Activated CD8-positive, alpha-beta T cell treated with anti-CD3 and anti-CD28 coated beads for 36 hours (primary cell): ENCODE measurements around the gene PCGF1. TPM values are rescaled to one million over a fixed set of nuclear protein-coding genes. Genes with fewer than 3 reads are reported as not detected.
"Not testable (repeated sequence)": the region's sequence is repeated elsewhere in the genome, so short reads cannot be mapped to it uniquely, and the experiment has no call there.

ENCODE experiments used
- ATAC-seq: fragments of 200-7000 bp; cut with Tn5 transposase; one replicate; pipeline ENCODE4 v1.10.0; 2021; ENCODE audit warnings: mild to moderate bottlenecking, moderate library complexity
- CTCF ChIA-PET: fragments of 350-600 bp; sonication (Branson Sonifier 250); formaldehyde crosslinking; loops from one replicate; lab custom pipeline; 2021; ENCODE audit warnings: antibody characterized with exemption; lab: Charles Lee
- POLR2A ChIA-PET: fragments of 350-600 bp; sonication (Branson Sonifier 250); formaldehyde crosslinking; loops from one replicate; lab custom pipeline; 2021; ENCODE audit warnings: antibody characterized with exemption; lab: Charles Lee
- DNase-seq: peaks from one replicate; pipeline ENCODE4 v3.0.0-alpha.2; 2020
- H3K27ac Mint-ChIP-seq: one replicate; pipeline ENCODE4 v1.8.0; 2021; ENCODE audit warnings: mild to moderate bottlenecking, mixed read lengths
- H3K27me3 Mint-ChIP-seq: one replicate; pipeline ENCODE4 v1.8.0; 2021; ENCODE audit warnings: mixed read lengths
- H3K36me3 Mint-ChIP-seq: one replicate; pipeline ENCODE4 v1.8.0; 2021; ENCODE audit warnings: low read depth, mixed read lengths
- H3K4me1 Mint-ChIP-seq: one replicate; pipeline ENCODE4 v1.8.0; 2021; ENCODE audit warnings: low read depth, mixed read lengths
- H3K4me3 Mint-ChIP-seq: one replicate; pipeline ENCODE4 v1.8.0; 2021; ENCODE audit warnings: mild to moderate bottlenecking, moderate library complexity, mixed read lengths
- H3K9me3 Mint-ChIP-seq: one replicate; pipeline ENCODE4 v1.8.0; 2021; ENCODE audit warnings: mixed read lengths
- intact Hi-C: fragments of 100-400 bp; cut with micrococcal nuclease; formaldehyde crosslinking; loops from one replicate; pipeline ENCODE4 v1.10.0; 2022
- total RNA-seq, 2 experiments: library from RNA; stranded (reverse); gene quantifications; one replicate each; pipeline ENCODE4 v1.2.3, GENCODE V29; 2021
- TF ChIP-seq, protein P1 (sequence below): fragments of 200-600 bp; IDR thresholded peaks from one replicate; pipeline ENCODE4 v1.8.0; 2022; ENCODE audit warnings: antibody characterized with exemption, mild to moderate bottlenecking

PCGF1 gene
- total RNA-seq, 2 experiments from 2014 or later, result 16.1 to 21.1 TPM

DNA sequence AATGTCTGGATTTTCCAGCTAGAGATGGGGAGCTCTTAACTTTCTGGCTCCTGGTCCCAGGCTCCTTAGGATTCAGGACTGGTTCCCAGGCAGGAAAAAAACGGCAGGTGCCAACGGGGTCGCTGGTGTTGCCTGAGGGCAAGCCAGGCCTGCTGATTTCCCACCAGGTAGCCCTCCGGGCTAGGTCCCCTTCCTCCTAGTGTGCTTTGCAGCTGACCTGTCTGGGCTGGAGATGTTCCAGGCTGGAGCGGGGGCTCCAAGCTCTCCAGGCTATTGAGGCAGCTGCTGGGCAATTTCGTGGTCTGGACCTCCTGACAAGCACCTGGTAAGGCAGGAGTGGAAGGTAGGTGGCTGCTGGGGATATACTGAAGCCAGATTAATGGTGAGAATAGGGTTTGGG is 33.0 kb downstream of the PCGF1 start:
- Mint-ChIP-seq H3K9me3 (no peaks in the 10 kb centered on the region), H3K27ac (no peak overlapping the region), H3K27me3 (no peaks in the 10 kb centered on the region), H3K4me1 (peaks cover 22% of the 10 kb centered on the region), H3K4me3 (no peak overlapping the region), H3K36me3 (peaks cover 33% of the 10 kb centered on the region)
- intact Hi-C loops, result no loop called here
- CTCF ChIA-PET, result interaction anchor here (0.7 to 3.8 kb wide), 7 partner anchors 8 to 114 kb away, joined by 3 to 20 read pairs (median 4); partner anchors contain the start of genes CCDC142, DQX1 and TTC31
- TF ChIP-seq, protein P1, sequence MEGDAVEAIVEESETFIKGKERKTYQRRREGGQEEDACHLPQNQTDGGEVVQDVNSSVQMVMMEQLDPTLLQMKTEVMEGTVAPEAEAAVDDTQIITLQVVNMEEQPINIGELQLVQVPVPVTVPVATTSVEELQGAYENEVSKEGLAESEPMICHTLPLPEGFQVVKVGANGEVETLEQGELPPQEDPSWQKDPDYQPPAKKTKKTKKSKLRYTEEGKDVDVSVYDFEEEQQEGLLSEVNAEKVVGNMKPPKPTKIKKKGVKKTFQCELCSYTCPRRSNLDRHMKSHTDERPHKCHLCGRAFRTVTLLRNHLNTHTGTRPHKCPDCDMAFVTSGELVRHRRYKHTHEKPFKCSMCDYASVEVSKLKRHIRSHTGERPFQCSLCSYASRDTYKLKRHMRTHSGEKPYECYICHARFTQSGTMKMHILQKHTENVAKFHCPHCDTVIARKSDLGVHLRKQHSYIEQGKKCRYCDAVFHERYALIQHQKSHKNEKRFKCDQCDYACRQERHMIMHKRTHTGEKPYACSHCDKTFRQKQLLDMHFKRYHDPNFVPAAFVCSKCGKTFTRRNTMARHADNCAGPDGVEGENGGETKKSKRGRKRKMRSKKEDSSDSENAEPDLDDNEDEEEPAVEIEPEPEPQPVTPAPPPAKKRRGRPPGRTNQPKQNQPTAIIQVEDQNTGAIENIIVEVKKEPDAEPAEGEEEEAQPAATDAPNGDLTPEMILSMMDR, result no peak
- ATAC-seq (no peak), DNase-seq (no peak)
- POLR2A ChIA-PET, result interaction anchor here (1.0 to 2.9 kb wide), 3 partner anchors 8 to 21 kb away, joined by 3 to 43 read pairs (median 4); partner anchors contain the start of genes CCDC142 and TTC31

DNA sequence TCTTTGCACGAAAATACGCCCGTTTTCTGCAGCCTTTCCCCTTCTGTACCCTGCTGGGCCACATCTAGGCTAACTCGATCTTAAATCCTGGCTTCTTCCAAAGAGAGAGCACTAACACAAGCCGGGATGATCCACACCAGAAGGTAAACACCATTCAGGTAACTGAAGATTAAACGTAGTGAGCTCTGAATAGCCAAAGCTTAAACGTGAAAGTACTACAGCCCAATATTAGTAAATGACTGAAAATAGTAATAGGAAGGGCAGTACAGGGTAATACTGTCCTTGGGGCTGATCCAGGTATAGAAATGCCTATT is 34.6 kb downstream of the PCGF1 start:
- Mint-ChIP-seq H3K9me3 (no peaks in the 10 kb centered on the region), H3K4me3 (peak overlapping the region; percentile 95), H3K4me1 (peaks cover 19% of the 10 kb centered on the region), H3K36me3 (peaks cover 29% of the 10 kb centered on the region), H3K27ac (peak overlapping the region; percentile 93), H3K27me3 (no peaks in the 10 kb centered on the region)
- ATAC-seq (no peak), DNase-seq (no peak)
- TF ChIP-seq, protein P1, result no peak
- POLR2A ChIA-PET, result interaction anchor here (0.6 to 3.2 kb wide), 17 partner anchors 8 to 736 kb away, joined by 3 to 43 read pairs (median 4); partner anchors contain the start of genes C2orf81, CCDC142, INO80B and TPRKB
- CTCF ChIA-PET, result interaction anchor here (1.0 to 3.8 kb wide), 8 partner anchors 9 to 115 kb away, joined by 3 to 35 read pairs (median 6); partner anchors contain the start of genes CCDC142, TTC31 and WBP1
- intact Hi-C loops, result no loop called here

DNA sequence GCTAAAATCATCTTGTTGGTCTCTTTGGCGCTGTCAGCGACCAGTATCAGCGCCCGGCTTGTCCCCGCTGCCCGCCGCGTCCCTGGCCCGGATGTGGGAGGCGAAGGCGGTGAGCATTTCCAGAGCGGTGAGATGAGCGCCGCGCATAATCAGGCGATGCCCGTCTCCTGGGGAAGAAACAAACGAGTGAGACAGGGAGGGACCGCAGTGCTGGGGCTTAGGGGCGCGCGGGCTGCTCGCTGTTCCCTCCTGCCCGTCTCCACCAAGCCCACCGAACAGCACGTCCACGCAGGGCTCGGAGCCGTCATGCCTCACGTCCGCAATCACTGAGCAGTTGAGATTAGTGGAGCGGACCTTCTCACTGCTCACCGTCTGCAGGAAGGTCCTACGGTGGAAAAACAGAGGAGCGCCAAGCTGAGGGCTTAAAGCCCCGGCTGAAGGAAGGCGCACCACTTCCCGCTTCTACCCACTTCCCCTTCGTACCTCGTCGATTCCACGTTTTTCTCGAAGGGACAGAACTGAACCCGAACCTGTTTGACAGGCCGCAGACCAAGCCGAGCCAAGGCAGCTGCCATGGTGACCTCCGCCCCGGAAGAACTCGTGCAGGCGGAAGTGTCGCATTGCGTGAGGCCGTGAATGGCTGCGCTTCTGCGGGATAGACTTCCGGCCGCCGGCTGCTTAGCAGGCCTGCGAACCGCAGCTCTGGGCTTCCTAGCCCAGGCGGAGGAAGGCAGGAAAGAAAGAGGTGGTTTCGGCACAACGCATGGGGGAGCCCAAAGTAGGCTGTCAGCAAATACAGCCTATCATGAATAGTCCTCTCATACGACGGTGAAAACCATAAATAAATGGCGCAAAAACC is 35.2 kb downstream of the PCGF1 start, which contains the start of gene MRPL53:
Gene MRPL53 (minus strand): TSS at position 595 of the 859 bp plus-strand sequence. CDS start 20 bp downstream, at position 575.
- POLR2A ChIA-PET, result interaction anchor here (0.7 to 3.2 kb wide), 17 partner anchors 8 to 735 kb away, joined by 3 to 43 read pairs (median 4); partner anchors contain the start of genes C2orf81, CCDC142, INO80B and TPRKB
- Mint-ChIP-seq H3K36me3 (peaks cover 25% of the 10 kb centered on the region), H3K27me3 (no peaks in the 10 kb centered on the region), H3K4me1 (peaks cover 16% of the 10 kb centered on the region), H3K4me3 (peak within 1 kb of the TSS; percentile 95), H3K27ac (peak within 1 kb of the TSS; percentile 93), H3K9me3 (no peaks in the 10 kb centered on the region)
- peak; percentile 96 for DNase-seq
- TF ChIP-seq, protein P1, result no peak
- CTCF ChIA-PET, result interaction anchor here (1.0 to 3.8 kb wide), 9 partner anchors 10 to 116 kb away, joined by 3 to 35 read pairs (median 5); partner anchors contain the start of genes CCDC142, TTC31 and WBP1
- peak; percentile 92 for ATAC-seq
- intact Hi-C loops, result no loop called here

DNA sequence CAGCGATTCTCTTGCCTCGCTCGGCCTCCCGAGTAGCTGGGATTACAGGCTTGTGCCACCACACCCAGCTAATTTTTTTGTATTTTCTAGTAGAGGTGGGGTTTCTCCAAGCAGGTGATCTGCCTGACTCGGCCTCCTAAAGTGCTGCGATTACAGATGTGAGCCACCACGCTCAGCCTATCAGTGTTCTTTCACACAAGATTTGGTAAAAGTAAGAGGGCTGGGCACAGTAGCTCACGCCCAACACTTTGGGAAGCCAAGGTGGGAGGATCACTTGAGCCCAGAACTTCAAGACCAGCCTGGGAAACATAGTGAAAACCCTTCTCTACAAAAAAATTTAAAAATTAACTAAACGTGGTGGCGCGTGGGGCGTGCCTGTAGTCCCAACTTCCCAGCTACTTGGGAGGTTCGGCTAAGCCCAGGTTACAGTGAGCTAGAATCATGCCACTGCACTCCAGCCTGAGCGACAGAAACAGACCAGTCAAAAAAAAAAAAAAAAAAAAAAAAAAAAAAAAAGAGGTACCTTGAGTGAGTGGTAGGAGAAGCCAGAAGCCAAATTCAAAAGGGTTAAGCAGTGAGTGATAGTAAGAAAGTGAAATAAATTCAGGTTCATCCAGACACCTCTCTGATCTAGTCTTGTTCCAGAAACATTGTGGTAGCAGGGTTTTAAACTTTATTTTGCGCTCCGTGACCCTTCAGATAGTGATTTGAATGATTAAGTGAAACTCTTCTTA is 36.0 kb downstream of the PCGF1 start:
- Mint-ChIP-seq H3K4me3 (peak overlapping the region; percentile 95), H3K27ac (peak overlapping the region; percentile 93), H3K27me3 (no peaks in the 10 kb centered on the region), H3K9me3 (no peaks in the 10 kb centered on the region), H3K36me3 (peaks cover 22% of the 10 kb centered on the region), H3K4me1 (peaks cover 16% of the 10 kb centered on the region)
- ChIA-PET POLR2A (interaction anchor here (0.8 to 3.2 kb wide), 9 partner anchors 10 to 734 kb away, joined by 3 to 43 read pairs (median 4); partner anchors contain the start of genes CCDC142, TPRKB, TTC31 and WBP1), CTCF (interaction anchor here (1.3 to 2.7 kb wide), 4 partner anchors 10 to 15 kb away, joined by 5 to 35 read pairs (median 9); partner anchors contain the start of genes CCDC142, TTC31 and WBP1)
- no peak for DNase-seq
- intact Hi-C loops, result no loop called here
- ATAC-seq, result no peak
- TF ChIP-seq, protein P1, result no peak

DNA sequence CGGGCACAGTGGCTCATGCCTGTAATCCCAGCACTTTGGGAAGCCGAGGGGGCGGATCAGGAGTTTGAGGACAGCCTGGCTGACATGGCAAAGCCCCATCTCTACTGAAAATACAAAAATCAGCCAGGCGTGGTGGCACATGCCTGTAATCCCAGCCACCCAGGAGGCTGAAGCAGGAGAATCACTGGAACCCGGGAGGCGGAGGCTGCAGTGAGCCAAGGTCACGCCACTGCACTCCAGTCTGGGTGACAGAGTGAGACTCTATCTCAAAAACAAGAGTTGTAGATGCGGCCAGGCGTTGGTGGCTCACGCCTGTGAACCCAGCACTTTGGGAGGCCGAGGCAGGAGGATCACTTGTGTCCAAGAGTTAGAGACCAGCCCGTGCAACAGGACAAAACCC is 36.8 kb downstream of the PCGF1 start:
- CTCF ChIA-PET, result interaction anchor here (1.3 to 2.7 kb wide), 3 partner anchors 9 to 14 kb away, joined by 5 to 35 read pairs (median 8); partner anchors contain the start of genes CCDC142 and TTC31
- DNase-seq, H3K9me3 Mint-ChIP-seq, intact Hi-C loops, H3K27me3 Mint-ChIP-seq, ATAC-seq: not testable (repeated sequence)
- POLR2A ChIA-PET, result interaction anchor here (1.0 to 3.2 kb wide), 3 partner anchors 11 to 14 kb away, joined by 3 to 25 read pairs (median 4); partner anchors contain the start of gene WBP1
- Mint-ChIP-seq H3K27ac (peak overlapping the region; percentile 76), H3K4me3 (peak overlapping the region; percentile 58), H3K36me3 (peaks cover 22% of the 10 kb centered on the region), H3K4me1 (peaks cover 19% of the 10 kb centered on the region)
